VCaP (cell line): ENCODE measurements around the gene IBTK.
"Not testable (repeated sequence)": the region's sequence is repeated elsewhere in the genome, so short reads cannot be mapped to it uniquely, and the experiment has no call there.

Experiments
- H3K27ac ChIP-seq: fragments of 450-650 bp; 2 replicates; pipeline ENCODE4 v1.5.1; 2017
- TF ChIP-seq, protein P1 (sequence below): fragments of 450-650 bp; conservative IDR thresholded peaks from 2 replicates; pipeline ENCODE4 v1.5.1; 2017; ENCODE audit warnings: mild to moderate bottlenecking, moderate library complexity

IBTK gene

DNA sequence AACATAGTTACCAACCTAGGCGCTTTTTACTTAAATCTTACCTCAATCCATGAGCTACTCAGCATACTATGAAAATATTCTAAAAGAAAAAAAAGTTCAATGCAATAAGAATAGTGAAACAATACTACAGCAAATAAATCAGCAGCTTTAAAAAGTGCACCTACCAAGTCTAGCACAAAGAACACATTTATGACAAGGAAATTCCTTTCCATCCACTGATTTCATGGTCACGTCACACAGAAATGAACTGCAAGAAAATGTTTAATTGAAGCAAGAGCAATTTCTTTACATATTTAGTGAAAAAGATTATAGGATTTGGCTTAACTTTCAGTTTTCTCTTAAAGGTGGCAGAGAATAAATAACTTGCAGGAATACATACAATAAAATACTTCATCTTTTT lies 36.2 kb downstream of the IBTK start:
- no peak overlapping the region for H3K27ac ChIP-seq
- TF ChIP-seq, protein P1, sequence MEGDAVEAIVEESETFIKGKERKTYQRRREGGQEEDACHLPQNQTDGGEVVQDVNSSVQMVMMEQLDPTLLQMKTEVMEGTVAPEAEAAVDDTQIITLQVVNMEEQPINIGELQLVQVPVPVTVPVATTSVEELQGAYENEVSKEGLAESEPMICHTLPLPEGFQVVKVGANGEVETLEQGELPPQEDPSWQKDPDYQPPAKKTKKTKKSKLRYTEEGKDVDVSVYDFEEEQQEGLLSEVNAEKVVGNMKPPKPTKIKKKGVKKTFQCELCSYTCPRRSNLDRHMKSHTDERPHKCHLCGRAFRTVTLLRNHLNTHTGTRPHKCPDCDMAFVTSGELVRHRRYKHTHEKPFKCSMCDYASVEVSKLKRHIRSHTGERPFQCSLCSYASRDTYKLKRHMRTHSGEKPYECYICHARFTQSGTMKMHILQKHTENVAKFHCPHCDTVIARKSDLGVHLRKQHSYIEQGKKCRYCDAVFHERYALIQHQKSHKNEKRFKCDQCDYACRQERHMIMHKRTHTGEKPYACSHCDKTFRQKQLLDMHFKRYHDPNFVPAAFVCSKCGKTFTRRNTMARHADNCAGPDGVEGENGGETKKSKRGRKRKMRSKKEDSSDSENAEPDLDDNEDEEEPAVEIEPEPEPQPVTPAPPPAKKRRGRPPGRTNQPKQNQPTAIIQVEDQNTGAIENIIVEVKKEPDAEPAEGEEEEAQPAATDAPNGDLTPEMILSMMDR: no peak

DNA sequence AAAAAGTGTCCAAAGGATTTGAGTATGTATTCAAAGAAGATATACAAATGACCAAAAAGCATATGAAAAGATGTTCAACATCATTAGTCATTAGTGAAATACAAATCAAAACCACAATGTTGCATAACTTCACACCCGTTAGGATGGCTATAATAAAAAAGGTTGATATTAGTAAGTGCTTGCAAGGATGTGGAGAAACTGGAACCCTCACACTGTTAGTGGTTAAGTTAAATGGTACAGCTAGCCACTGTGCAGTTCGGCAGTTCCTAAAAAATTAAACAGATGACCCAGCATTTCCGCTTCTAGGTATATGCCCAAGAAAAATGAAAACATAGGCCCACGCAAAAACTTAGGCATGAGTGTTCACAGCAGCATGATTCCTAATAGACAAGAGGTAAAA lies 38.6 kb downstream of the IBTK start:
- TF ChIP-seq, protein P1: no peak
- no peak overlapping the region for H3K27ac ChIP-seq

GRCh38 chr6:82205930-82206392 lies 41.6 kb downstream of the IBTK start:
- TF ChIP-seq, protein P1: no peak
- no peak overlapping the region for H3K27ac ChIP-seq

GRCh38 chr6:82204020-82204419 lies 43.5 kb downstream of the IBTK start:
- TF ChIP-seq, protein P1: no peak
- H3K27ac ChIP-seq: no peak overlapping the region

GRCh38 chr6:82197784-82198183 lies 49.8 kb downstream of the IBTK start:
- TF ChIP-seq, protein P1: no peak

GRCh38 chr6:82197245-82197644 lies 50.3 kb downstream of the IBTK start:
- not testable (repeated sequence) for H3K27ac ChIP-seq

More at GRCh38 chr6:82197784-82198183, 49.8 kb downstream of the IBTK start:
- H3K27ac ChIP-seq: no peak overlapping the region

DNA sequence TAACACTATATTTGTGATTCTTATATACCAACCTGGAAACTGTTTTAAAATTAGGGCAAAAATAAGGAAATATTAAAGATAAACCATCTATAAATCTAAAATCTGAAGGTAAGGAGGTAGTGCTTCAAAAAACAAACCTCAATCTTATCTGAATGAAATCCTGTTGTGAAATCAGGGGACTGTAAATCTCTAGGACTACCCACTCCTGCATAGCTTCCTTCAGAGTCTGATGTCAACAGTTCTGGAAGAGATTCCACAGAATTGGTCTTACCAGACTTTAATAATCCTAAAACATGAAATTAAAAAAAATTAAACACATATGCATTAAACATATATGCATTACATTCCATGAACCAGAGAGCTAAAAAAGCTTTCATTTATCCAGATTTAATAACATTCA lies 51.4 kb downstream of the IBTK start:
- TF ChIP-seq, protein P1: no peak
- no peak overlapping the region for H3K27ac ChIP-seq

GRCh38 chr6:82195619-82196018 lies 51.9 kb downstream of the IBTK start:
- TF ChIP-seq, protein P1: no peak
- H3K27ac ChIP-seq: no peak overlapping the region
